Nephron (organoid): ENCODE results near the gene MXRA8.

Experiments
- H3K27ac Mint-ChIP-seq, 3 experiments: 2 replicates each; pipeline ENCODE4 v1.8.0; 2020; ENCODE audit warnings: mixed read lengths in 3 of 3, mild to moderate bottlenecking in 2 of 3, moderate library complexity in 1 of 3
- H3K27me3 Mint-ChIP-seq: 2 replicates; pipeline ENCODE4 v1.8.0; 2021; ENCODE audit warnings: low read depth, mild to moderate bottlenecking, moderate library complexity, mixed read lengths
- H3K36me3 Mint-ChIP-seq: 2 replicates; pipeline ENCODE4 v1.8.0; 2020; ENCODE audit warnings: low read depth, mixed read lengths
- H3K4me1 Mint-ChIP-seq: 2 replicates; pipeline ENCODE4 v1.8.0; 2020; ENCODE audit warnings: mixed read lengths
- H3K4me3 Mint-ChIP-seq, 3 experiments: 2 replicates each; pipeline ENCODE4 v1.8.0; 2020; ENCODE audit warnings: mild to moderate bottlenecking in 3 of 3, mixed read lengths in 3 of 3, moderate library complexity in 2 of 3
- H3K9me3 Mint-ChIP-seq: 2 replicates; pipeline ENCODE4 v1.8.0; 2020; ENCODE audit warnings: mixed read lengths
- CTCF ChIP-seq, 3 experiments: fragments of 200-600 bp; sonication (generic); IDR thresholded peaks; one replicate each; pipeline ENCODE4 v1.5.0; 2021; ENCODE audit warnings: antibody characterized with exemption in 3 of 3; ENCODE audit not compliant: unreplicated experiment in 3 of 3

MXRA8 gene, protein sequence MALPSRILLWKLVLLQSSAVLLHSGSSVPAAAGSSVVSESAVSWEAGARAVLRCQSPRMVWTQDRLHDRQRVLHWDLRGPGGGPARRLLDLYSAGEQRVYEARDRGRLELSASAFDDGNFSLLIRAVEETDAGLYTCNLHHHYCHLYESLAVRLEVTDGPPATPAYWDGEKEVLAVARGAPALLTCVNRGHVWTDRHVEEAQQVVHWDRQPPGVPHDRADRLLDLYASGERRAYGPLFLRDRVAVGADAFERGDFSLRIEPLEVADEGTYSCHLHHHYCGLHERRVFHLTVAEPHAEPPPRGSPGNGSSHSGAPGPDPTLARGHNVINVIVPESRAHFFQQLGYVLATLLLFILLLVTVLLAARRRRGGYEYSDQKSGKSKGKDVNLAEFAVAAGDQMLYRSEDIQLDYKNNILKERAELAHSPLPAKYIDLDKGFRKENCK

DNA sequence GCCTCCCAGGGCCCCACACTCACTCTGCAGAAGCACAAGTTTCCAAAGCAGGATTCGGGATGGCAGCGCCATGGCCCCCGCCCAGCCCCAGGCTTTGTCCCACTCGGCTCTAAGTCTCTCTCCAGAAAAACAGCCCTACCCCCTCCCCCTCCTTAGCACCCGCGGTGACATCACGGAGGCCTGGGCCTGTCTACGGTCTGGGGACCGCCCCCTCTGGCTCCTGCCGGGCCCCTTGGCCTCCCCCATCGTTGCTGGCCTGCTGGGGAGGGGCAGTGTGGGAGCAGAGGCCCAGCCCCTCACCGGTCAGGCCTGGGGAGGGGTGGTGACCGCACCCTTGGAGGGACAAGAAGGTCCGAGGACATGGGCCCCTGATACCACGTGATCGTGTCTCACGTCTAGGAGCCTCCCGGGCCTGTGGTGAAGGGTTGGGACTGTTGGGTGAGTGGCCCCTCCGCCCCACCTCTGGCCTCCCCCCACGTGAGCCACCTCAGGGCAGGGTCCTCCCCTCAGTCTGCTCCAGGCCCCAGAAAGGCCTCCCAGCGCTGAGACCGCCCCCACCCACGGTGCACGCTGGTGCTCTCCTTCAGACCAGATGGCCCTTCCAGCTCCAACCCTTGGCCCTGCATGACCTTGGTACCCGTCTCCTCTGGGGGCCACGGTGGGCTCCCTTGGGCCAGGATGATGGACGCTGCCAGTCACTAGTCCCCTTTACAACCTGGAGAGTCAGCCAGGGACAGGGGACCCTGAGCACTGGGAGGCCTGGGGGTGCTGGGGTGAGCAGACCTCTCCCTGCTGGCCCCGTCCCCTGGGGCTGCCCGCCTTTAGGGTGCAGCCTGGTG is at the start of gene MXRA8:
TSS of gene MXRA8 (minus strand) at position 123 of the 839 bp plus-strand sequence. CDS start at position 72, 51 bp downstream.
- no peaks in the 10 kb centered on the region for H3K27me3 Mint-ChIP-seq
- peaks cover 26% of the 10 kb centered on the region for H3K4me1 Mint-ChIP-seq
- no peak for TF ChIP-seq CTCF (IDR thresholded peaks at IDR 0.05; ENCODE audit: unreplicated experiment in 3 of 3)
- peak within 1 kb of the TSS; percentile 93 to 94 (median 94) for H3K4me3 Mint-ChIP-seq
- peak within 1 kb of the TSS; percentile 100 for H3K27ac Mint-ChIP-seq
- H3K36me3 Mint-ChIP-seq = no peaks in the 10 kb centered on the region
- H3K9me3 Mint-ChIP-seq = no peaks in the 10 kb centered on the region

- H3K27ac Mint-ChIP-seq = peak overlapping the region; percentile 68 to 95 (median 73)
- H3K4me1 Mint-ChIP-seq = peaks cover 17% of the 10 kb centered on the region
- peak in 2 of 3 experiments; percentile 5 to 15 for TF ChIP-seq CTCF (IDR thresholded peaks at IDR 0.05; ENCODE audit: unreplicated experiment in 3 of 3)
- no peaks in the 10 kb centered on the region for H3K9me3 Mint-ChIP-seq
- no peaks in the 10 kb centered on the region for H3K27me3 Mint-ChIP-seq
- H3K4me3 Mint-ChIP-seq = peak overlapping the region; percentile 89 to 91 (median 90)
- H3K36me3 Mint-ChIP-seq = peaks cover 30% of the 10 kb centered on the region
Measured at GRCh38 chr1:1407636-1408318, 49.4 kb upstream of the MXRA8 start.

- no peaks in the 10 kb centered on the region for H3K9me3 Mint-ChIP-seq
Measured at GRCh38 chr1:1406821-1407635, 48.7 kb upstream of the MXRA8 start, which contains the start of gene MRPL20. MRPL20 (minus strand) TSS chr1:1407293; CDS start chr1:1407217, 76 bp downstream.

GRCh38 chr1:1406101-1406820 is 47.9 kb upstream of the MXRA8 start:
- Mint-ChIP-seq H3K27me3 (no peaks in the 10 kb centered on the region), H3K9me3 (no peaks in the 10 kb centered on the region), H3K27ac (peak overlapping the region; percentile 65 to 95 (median 90)), H3K4me3 (peak overlapping the region; percentile 96 to 98 (median 97)), H3K36me3 (peaks cover 34% of the 10 kb centered on the region), H3K4me1 (peaks cover 16% of the 10 kb centered on the region)
- TF ChIP-seq CTCF (IDR thresholded peaks at IDR 0.05; ENCODE audit: unreplicated experiment in 3 of 3) = no peak

More at GRCh38 chr1:1406821-1407635, 48.7 kb upstream of the MXRA8 start, which contains the start of gene MRPL20:
- Mint-ChIP-seq H3K27ac (peak within 1 kb of the TSS; percentile 68 to 95 (median 94)), H3K4me3 (peak within 1 kb of the TSS; percentile 96 to 98 (median 97)), H3K4me1 (peaks cover 16% of the 10 kb centered on the region), H3K36me3 (peaks cover 34% of the 10 kb centered on the region), H3K27me3 (no peaks in the 10 kb centered on the region)
- TF ChIP-seq CTCF (IDR thresholded peaks at IDR 0.05; ENCODE audit: unreplicated experiment in 3 of 3) = no peak
